Activated T-cell treated with anti-CD3 and anti-CD28 coated beads, Interleukin-2, amount 50 U/mL, for 24 hours (primary cell): ENCODE measurements around the gene GOLGA6L6.
"Not testable (repeated sequence)": the region's sequence is repeated elsewhere in the genome, so short reads cannot be mapped to it uniquely, and the experiment has no call there.

Source experiments
- DNase-seq: peaks from one replicate; pipeline ENCODE4 v3.0.0-alpha.2; 2020
- H3K27ac Mint-ChIP-seq: 2 replicates; pipeline ENCODE4 v1.8.0; 2020; ENCODE audit warnings: mild to moderate bottlenecking, mixed read lengths
- H3K27me3 Mint-ChIP-seq: 2 replicates; pipeline ENCODE4 v1.8.0; 2020; ENCODE audit warnings: mixed read lengths
- H3K36me3 Mint-ChIP-seq: 2 replicates; pipeline ENCODE4 v1.8.0; 2020; ENCODE audit warnings: low read depth, mixed read lengths
- H3K4me1 Mint-ChIP-seq: 2 replicates; pipeline ENCODE4 v1.8.0; 2020; ENCODE audit warnings: low read depth, mixed read lengths
- H3K4me3 Mint-ChIP-seq: 2 replicates; pipeline ENCODE4 v1.8.0; 2020; ENCODE audit warnings: mild to moderate bottlenecking, moderate library complexity, mixed read lengths
- H3K9me3 Mint-ChIP-seq: 2 replicates; pipeline ENCODE4 v1.8.0; 2020; ENCODE audit warnings: mixed read lengths

The GOLGA6L6 gene

GRCh38 chr15:20489320-20489719, 52.3 kb downstream of the GOLGA6L6 start:
- DNase-seq, H3K4me1 Mint-ChIP-seq, H3K36me3 Mint-ChIP-seq, H3K9me3 Mint-ChIP-seq, H3K27me3 Mint-ChIP-seq, H3K27ac Mint-ChIP-seq, H3K4me3 Mint-ChIP-seq: not testable (repeated sequence)
